HG03045 (cell line): ENCODE results near the gene OR3A2.
"Not testable (repeated sequence)": the region's sequence is repeated elsewhere in the genome, so short reads cannot be mapped to it uniquely, and the experiment has no call there.

Experiments used
- ATAC-seq: cut with Tn5 transposase; IDR thresholded peaks from one replicate; pipeline ENCODE4 v1.9.1; 2021; ENCODE audit warnings: mild to moderate bottlenecking, moderate library complexity; ENCODE audit not compliant: unreplicated experiment

Gene OR3A2

DNA sequence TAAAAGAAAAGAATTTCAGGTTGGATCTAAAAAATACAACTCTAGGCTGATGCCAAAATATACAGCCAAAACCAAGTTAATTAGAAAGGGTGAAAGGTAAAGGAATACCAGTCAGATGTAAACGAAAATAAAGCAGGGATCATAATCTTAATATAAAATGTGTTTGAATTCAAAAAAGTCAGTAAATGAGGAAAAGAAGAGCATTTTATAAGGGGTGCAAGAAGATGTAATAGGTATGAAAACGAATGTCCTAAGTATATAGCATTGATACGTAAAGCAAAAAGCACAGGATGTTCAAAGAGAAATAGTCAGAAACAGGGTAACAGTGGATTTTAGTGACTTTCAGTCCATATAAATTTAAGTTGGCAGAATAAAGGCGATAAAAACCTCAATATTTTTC lies 90.5 kb downstream of the OR3A2 start:
- no peak for ATAC-seq

DNA sequence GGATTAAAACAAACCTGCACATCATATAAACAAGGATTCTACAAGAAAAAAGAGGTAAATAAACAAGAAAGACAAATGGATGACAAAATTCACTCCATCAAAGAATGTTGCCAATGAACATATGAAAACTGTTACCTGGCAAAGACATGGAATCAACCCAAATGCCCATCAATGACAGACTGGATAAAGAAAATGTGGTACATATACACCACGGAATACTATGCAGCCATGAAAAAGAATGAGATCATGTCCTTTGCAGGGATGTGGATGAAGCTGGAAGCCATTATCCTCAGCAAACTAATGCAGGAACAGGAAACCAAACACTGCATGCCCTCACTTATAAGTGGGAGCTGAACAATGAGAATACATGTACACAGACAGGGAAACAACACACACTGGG lies 92.6 kb downstream of the OR3A2 start:
- ATAC-seq: not testable (repeated sequence)

DNA sequence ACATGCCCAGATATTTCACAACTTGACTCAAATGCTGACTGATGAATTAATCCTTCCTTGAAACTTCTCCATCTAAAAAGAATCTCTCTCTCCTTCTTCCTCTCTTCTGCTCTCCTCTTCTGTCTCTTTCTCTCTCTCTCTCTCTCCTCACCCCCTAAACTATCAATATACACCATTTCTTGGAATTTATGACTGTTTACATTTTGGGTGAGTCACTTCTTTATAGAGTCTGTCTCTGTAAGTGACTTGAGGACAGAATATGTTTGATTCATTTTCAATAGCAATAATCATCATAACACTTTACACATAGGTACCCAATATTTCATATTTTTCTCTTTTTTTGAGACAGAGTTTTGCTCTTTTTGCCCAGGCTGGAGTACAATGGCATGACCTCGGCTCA lies 103.2 kb downstream of the OR3A2 start:
- no peak for ATAC-seq

DNA sequence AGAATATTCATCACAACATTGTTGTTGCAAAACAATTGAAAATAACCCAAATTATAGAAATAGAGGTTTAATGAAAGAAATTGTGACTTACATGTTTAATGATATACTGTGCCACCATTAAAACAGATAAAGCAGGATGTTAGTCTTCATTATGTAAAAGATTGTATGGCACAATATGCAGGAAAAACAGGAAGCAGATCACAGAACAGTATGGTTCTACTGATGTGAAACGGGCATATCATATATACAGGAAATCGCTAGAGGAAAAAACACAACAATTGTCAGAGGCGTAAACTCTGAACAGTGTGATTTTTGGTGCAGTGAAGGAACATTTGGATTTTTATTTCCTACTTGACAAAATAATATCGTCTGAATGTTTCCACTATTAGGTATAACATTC lies 110.0 kb downstream of the OR3A2 start:
- ATAC-seq: no peak

DNA sequence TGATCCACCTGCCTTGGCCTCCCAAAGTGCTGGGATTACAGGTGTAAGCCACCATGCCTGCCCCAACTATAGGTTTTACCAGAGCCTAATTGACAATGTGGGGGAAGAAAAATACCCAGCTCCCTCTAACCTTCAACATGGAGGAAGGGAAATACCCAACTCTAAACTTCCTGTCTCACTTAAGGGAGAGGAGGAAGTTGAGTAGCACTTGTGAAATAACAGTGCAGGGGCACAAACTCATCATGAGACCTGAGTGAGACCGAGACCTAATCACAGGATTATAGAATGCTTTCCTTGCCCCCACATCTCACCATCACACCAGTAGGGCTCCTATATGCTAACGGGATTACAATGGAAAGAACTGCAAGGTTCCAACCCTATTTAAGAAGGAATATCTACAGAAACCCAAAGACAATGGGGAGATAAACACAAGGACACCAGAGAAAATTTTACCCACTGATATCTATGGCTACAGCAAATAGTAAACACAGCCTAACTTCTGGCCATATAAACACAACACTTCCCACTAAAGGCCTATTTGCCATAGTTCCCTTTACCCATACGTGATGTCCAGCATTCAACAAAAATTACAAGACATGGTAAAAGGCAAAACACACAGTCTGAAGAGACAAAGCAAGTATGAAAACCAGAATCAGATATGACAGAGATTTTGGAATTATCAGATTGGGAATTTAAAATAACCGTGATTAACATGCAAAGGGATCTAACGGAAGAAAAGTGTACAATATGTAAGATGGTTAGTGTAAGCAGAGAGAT lies 114.8 kb downstream of the OR3A2 start:
- no peak for ATAC-seq

DNA sequence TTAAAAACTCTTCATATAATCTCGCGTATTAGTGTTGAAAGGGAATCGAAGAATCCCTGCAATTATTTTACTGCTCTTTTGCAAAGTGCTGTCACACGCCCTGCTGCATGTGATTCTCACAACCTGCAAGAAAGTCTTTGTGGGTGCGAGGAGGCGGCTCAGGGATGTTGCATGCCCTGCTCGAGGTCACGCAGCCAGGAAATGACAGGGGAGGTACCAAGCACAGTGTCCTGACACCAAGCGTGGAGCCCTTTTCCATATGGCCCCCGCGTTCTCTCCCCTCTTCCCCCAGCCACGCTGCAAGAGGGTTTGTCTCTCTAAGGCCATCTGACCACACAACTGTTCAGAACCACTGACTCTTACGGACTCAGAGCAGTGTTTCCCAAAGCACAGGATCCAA lies 125.5 kb downstream of the OR3A2 start:
- ATAC-seq: no peak

DNA sequence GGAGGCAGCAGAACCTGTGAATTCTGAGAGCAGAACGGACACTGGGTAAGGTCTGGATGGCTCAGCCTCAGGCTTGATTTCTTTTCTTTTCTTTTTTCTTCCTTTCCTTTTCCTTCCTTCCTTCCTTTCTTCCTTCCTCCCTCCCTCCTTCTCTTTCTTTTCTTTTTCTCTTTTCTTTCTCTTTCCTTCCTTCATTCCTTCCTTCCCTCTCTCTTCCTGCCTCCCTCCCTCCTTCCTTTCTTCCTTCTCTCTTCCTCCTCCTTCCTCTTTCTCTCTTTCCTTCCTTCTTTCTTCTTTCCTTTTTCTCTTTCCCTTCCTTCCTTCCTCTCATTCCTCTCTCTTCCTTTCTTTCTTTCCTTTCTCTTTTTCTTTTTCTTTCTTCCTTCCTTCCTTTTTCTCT lies 125.9 kb downstream of the OR3A2 start:
- ATAC-seq: no peak

DNA sequence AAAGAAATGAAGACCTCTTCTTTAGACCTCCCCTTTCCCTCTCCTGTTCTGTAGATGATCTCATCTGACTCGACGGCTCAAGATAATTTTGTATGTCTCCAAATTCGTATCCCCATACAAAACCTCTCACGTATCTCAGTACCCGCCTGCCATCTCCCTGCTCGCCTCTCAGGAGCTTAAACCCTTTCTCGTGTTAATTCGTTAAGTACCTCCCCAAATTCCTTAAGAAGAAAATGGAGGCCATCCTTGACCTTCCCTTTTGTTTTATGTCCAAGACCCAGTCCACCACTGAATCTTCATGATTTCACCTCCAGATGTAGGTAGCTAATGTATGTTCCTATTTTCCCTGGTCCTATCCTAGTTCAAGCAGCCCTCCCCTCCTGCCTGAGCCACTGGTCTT lies 129.5 kb downstream of the OR3A2 start:
- ATAC-seq: no peak

DNA sequence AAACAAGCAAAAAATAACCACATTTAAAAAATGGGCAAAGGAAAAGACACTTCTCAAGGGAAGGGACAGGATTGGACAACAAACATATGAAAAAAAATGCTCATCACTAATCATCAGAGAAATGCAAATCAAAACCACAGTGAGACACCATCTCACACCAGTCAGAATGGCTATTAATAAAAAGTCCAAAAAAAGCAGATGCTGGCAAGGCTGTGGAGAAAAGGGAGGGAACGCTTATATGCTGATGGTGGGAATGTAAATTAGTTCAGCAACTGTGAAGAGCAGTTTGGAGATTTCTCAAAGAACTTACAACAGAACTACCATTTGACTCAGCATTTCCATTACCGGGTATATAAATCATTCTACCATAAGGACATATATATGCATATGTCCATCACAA lies 137.1 kb downstream of the OR3A2 start:
- not testable (repeated sequence) for ATAC-seq

DNA sequence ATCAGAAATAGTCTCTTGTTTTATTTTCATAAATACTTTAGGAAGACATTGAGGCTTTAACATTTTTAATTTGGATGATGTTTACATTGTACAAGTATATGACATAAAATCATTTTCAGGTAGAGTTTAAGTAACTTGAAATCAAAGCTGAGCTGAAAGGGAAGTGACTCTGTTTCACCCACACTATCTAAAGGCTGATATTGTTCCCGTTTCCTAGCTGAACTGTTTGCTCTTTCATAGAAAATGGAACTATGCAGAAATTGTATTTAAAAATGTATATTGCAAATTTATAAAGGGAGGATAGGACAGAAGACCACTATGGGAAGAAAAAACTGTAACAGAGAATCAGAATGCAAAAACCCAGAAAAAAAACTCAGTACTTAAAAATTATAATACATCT lies 141.3 kb downstream of the OR3A2 start:
- not testable (repeated sequence) for ATAC-seq

DNA sequence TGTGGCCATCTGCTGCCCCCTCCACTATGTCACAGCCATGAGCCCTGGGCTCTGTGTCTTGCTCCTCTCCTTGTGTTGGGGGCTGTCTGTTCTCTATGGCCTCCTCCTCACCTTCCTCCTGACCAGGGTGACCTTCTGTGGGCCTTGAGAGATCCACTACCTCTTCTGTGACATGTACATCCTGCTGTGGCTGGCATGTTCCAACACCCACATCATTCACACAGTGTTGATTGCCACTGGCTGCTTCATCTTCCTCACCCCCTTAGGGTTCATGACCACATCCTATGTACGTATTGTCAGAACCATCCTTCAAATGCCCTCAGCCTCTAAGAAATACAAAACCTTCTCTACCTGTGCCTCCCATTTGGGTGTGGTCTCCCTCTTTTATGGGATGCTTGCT lies 145.1 kb downstream of the OR3A2 start:
- ATAC-seq: not testable (repeated sequence)

DNA sequence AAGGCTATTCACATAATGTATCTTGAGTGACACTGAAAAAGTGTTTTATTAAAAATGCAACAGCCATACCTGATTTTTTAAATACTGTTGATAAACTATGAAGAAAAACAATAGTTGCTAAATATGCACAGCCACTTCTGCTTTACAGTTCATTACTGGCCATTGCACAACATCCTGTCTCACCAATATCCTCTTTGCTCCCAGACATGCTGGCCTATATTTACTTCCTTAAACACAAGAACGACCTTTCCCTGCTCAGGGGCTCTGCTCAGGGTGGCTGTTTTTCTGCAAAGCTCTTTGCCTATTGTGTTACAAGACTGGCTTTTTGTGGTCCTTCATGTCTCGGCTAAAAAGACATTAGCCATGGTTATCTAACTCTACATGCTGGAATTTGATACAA lies 147.4 kb downstream of the OR3A2 start:
- ATAC-seq: not testable (repeated sequence)

DNA sequence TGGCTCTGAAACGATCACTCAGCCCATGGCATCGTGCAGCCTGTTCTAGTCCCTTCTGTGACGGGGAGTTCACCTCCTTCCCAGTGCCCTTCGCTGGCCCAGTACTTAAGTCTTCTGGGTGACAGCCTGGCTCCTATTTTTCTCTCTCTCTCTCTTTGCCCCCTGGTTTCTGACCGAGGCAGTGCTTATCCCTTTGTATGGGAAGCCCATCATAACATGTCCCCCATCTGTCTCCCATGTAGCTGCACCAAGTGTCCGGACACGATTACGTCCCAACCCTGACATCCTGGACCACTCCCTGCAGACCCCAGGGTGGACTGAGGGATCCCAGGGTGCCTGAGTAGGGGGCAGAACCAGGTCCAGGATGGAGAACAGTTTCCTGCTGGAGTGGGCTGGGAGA lies 153.8 kb downstream of the OR3A2 start:
- not testable (repeated sequence) for ATAC-seq
